Measurements from ENCODE around the gene HRG. TPM values are rescaled to one million over a fixed set of nuclear protein-coding genes. Genes with fewer than 3 reads are reported as not detected.

The HRG gene
- total and polyA plus RNA-seq, 7 donors = not detected

GRCh38 chr3:186640929-186641328 lies 24.9 kb upstream of the HRG start:
- ATAC-seq (no peak), DNase-seq (no peak)
- Histone ChIP-seq H3K4me3 (no peak overlapping the region), H3K36me3 (ENCODE audit: insufficient read depth in 1 of 2, low read depth in 1 of 2) (no peaks in the 10 kb centered on the region), H3K27me3 (ENCODE audit: insufficient read depth in 3 of 3, low read length in 2 of 3) (peaks cover 2 to 27% (median 4%) of the 10 kb centered on the region in 3 donors), H3K9me3 (no peaks in the 10 kb centered on the region), H3K27ac (no peak overlapping the region), H3K4me1 (no peaks in the 10 kb centered on the region)
- intact Hi-C loops (cut with DNase I) = no loop called here
- TF ChIP-seq, protein P1, sequence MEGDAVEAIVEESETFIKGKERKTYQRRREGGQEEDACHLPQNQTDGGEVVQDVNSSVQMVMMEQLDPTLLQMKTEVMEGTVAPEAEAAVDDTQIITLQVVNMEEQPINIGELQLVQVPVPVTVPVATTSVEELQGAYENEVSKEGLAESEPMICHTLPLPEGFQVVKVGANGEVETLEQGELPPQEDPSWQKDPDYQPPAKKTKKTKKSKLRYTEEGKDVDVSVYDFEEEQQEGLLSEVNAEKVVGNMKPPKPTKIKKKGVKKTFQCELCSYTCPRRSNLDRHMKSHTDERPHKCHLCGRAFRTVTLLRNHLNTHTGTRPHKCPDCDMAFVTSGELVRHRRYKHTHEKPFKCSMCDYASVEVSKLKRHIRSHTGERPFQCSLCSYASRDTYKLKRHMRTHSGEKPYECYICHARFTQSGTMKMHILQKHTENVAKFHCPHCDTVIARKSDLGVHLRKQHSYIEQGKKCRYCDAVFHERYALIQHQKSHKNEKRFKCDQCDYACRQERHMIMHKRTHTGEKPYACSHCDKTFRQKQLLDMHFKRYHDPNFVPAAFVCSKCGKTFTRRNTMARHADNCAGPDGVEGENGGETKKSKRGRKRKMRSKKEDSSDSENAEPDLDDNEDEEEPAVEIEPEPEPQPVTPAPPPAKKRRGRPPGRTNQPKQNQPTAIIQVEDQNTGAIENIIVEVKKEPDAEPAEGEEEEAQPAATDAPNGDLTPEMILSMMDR (IDR thresholded peaks at IDR 0.05) = no peak

GRCh38 chr3:186642014-186642413 lies 23.8 kb upstream of the HRG start:
- H3K27ac ChIP-seq = no peak overlapping the region
- TF ChIP-seq, protein P1 (IDR thresholded peaks at IDR 0.05) = no peak
- peaks cover 2 to 27% (median 4%) of the 10 kb centered on the region in 3 donors for H3K27me3 ChIP-seq (ENCODE audit: insufficient read depth in 3 of 3, low read length in 2 of 3)
- H3K36me3 ChIP-seq (ENCODE audit: insufficient read depth in 1 of 2, low read depth in 1 of 2) = no peaks in the 10 kb centered on the region
- DNase-seq (no peak), ATAC-seq (no peak)
- no peaks in the 10 kb centered on the region for H3K4me1 ChIP-seq
- intact Hi-C loops (cut with DNase I) = no loop called here
- H3K9me3 ChIP-seq = no peaks in the 10 kb centered on the region
- no peak overlapping the region for H3K4me3 ChIP-seq
- WGBS, 3 donors = 52 to 60% (median 59%) methylated on average over 3 of the region's 3 CpGs

DNA sequence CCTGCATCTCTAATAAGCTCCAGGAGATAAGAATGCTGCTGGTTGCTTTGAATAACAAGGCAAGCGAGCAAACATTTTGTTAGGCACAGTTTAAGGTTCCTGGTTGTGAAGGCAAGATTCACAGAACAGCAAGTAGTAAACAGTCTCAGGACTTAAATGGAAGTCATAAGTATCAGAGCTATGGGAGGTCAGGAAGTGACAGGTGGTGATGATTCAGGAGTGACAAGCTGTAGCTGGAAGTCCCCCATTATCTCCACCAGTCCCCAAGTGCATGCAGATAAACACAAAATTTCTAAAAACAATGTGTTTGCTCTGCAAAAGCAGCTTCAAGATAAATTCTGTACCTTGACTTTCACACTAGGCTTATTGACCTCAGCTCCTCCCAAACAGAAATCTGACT lies 22.3 kb upstream of the HRG start:
- Histone ChIP-seq H3K27ac (no peak overlapping the region), H3K9me3 (no peaks in the 10 kb centered on the region), H3K36me3 (ENCODE audit: insufficient read depth in 1 of 2, low read depth in 1 of 2) (no peaks in the 10 kb centered on the region), H3K27me3 (ENCODE audit: insufficient read depth in 3 of 3, low read length in 2 of 3) (peaks cover 2 to 22% (median 4%) of the 10 kb centered on the region in 3 donors), H3K4me1 (no peaks in the 10 kb centered on the region), H3K4me3 (no peak overlapping the region)
- 84 to 97% (median 88%) methylated on average over 1 of the region's 1 CpG for WGBS, 3 donors
- intact Hi-C loops (cut with DNase I) = no loop called here
- ATAC-seq (no peak), DNase-seq (no peak)
- TF ChIP-seq, protein P1 (IDR thresholded peaks at IDR 0.05) = no peak

DNA sequence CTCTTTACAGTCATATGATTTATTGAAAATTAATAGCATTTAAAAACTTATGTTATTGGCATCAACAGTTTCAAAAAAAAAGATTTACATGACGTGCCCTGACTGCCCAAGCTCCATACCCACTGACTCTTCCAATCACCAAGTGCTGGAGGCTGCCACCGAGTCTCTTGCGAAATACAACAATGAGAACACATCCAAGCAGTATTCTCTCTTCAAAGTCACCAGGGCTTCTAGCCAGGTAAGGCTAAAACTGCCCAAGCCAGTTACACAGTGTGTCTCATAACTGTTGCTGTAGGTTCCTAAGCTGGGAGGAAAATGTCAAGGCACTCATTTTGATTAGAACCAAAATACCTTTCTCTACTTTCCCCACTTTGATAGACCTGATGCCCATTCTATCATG lies 21.1 kb upstream of the HRG start:
- intact Hi-C loops (cut with DNase I) = no loop called here
- no peak for ATAC-seq
- TF ChIP-seq, protein P1 (IDR thresholded peaks at IDR 0.05) = no peak

GRCh38 chr3:186646106-186646505 lies 19.7 kb upstream of the HRG start:
- 54 to 69% (median 57%) methylated on average over 4 of the region's 4 CpGs for WGBS, 3 donors
- Histone ChIP-seq H3K36me3 (ENCODE audit: insufficient read depth in 1 of 2, low read depth in 1 of 2) (no peaks in the 10 kb centered on the region), H3K27me3 (ENCODE audit: insufficient read depth in 3 of 3, low read length in 2 of 3) (peaks cover 2 to 22% (median 4%) of the 10 kb centered on the region in 3 donors), H3K4me3 (no peak overlapping the region), H3K9me3 (no peaks in the 10 kb centered on the region), H3K27ac (no peak overlapping the region), H3K4me1 (no peaks in the 10 kb centered on the region)
- intact Hi-C loops (cut with DNase I) = no loop called here
- DNase-seq (no peak), ATAC-seq (no peak)
- TF ChIP-seq, protein P1 (IDR thresholded peaks at IDR 0.05) = no peak

More for the DNA sequence above, 21.1 kb upstream of the HRG start:
- H3K27ac ChIP-seq = no peak overlapping the region
- no peaks in the 10 kb centered on the region for H3K9me3 ChIP-seq
- no peak overlapping the region for H3K4me3 ChIP-seq
- H3K36me3 ChIP-seq (ENCODE audit: insufficient read depth in 1 of 2, low read depth in 1 of 2) = no peaks in the 10 kb centered on the region
- no peaks in the 10 kb centered on the region for H3K4me1 ChIP-seq
- no peak for DNase-seq
- H3K27me3 ChIP-seq (ENCODE audit: insufficient read depth in 3 of 3, low read length in 2 of 3) = peaks cover 2 to 22% (median 4%) of the 10 kb centered on the region in 3 donors
- WGBS, 3 donors = 53 to 80% (median 70%) methylated on average over 3 of the region's 3 CpGs

Data from psoas muscle (tissue), 8 donors.